Cardiac fibroblast (primary cell): ENCODE results near the gene BRD8.

Source experiments
- DNase-seq, 2 donors: peaks; one replicate each; pipeline versions ENCODE4 v3.0.0 to v3.0.0-alpha.2; 2010; ENCODE audit warnings: low read depth in 2 of 2
- H3K4me3 ChIP-seq, 2 donors: replicated peaks in 1 of 2; 1 replicate in 1 of 2; 2 replicates in 1 of 2; pipeline ENCODE4 v1.5.1; 2011; ENCODE audit warnings: low read depth in 2 of 2, low read length in 2 of 2, mild to moderate bottlenecking in 2 of 2, moderate library complexity in 1 of 2
- CTCF ChIP-seq: IDR thresholded peaks from one replicate; pipeline ENCODE4 v1.5.1; 2011; ENCODE audit warnings: low read depth, mild to moderate bottlenecking, low read length, inconsistent platforms

BRD8 gene

GRCh38 chr5:138178516-138179276 lies at the start of gene BRD8, which contains the start of gene KIF20A:
BRD8 (minus strand) TSS chr5:138178630; CDS start chr5:138178614, 16 bp downstream.
KIF20A (plus strand) TSS chr5:138179112; CDS start chr5:138179681, 569 bp downstream.
- TF ChIP-seq CTCF: no peak
- H3K4me3 ChIP-seq: peak within 1 kb of the TSS; percentile 74 to 75
- peak; percentile 96 to 98 for DNase-seq

GRCh38 chr5:138226910-138227309 lies 48.5 kb upstream of the BRD8 start:
- no peak for TF ChIP-seq CTCF
- DNase-seq: no peak
- no peak overlapping the region for H3K4me3 ChIP-seq

GRCh38 chr5:138224712-138225111 lies 46.3 kb upstream of the BRD8 start:
- DNase-seq: no peak
- H3K4me3 ChIP-seq: no peak overlapping the region
- no peak for TF ChIP-seq CTCF

- no peak overlapping the region for H3K4me3 ChIP-seq
- no peak for DNase-seq
- TF ChIP-seq CTCF: no peak
These were observed 45.1 kb upstream of the BRD8 start for GRCh38 chr5:138223532-138223931.

- no peak for TF ChIP-seq CTCF
- H3K4me3 ChIP-seq: no peak overlapping the region
- no peak for DNase-seq
These were observed 38.4 kb upstream of the BRD8 start for GRCh38 chr5:138216799-138217198.

- peak; percentile 98 to 99 for DNase-seq
- no peak for TF ChIP-seq CTCF
- H3K4me3 ChIP-seq: peak within 1 kb of the TSS; percentile 98 to 100
These were observed 35.0 kb upstream of the BRD8 start, which contains the start of gene CDC23 for GRCh38 chr5:138213161-138214029. CDC23 (minus strand) TSS chr5:138213323; CDS start chr5:138213312, 11 bp downstream.
